Kidney (tissue), 14 donors: Measurements from ENCODE around the gene APP. TPM values are rescaled to one million over a fixed set of nuclear protein-coding genes. Genes with fewer than 3 reads are reported as not detected.

Experiments
- DNase-seq, 5 donors: peaks; one replicate each; pipeline ENCODE4 v3.0.0-alpha.2; 2013 to 2020
- FAIRE-seq: peaks from 2 replicates; lab custom pipeline; 2012; peaks lifted over from hg19 to GRCh38; lab: Jason Lieb, UNC
- H3K27ac ChIP-seq, 2 donors: one replicate each; pipeline ENCODE4 v1.7.0; 2013; ENCODE audit warnings: low read depth in 2 of 2, low read length in 2 of 2, inconsistent platforms in 1 of 2
- H3K27me3 ChIP-seq: one replicate; pipeline ENCODE4 v1.7.1; 2013; ENCODE audit warnings: low read length, inconsistent platforms; ENCODE audit not compliant: control insufficient read depth, insufficient read depth
- H3K36me3 ChIP-seq, 3 donors: one replicate each; pipeline versions ENCODE4 v1.7.0 to v1.7.1; 2013; ENCODE audit warnings: low read length in 3 of 3, control low read depth in 1 of 3, inconsistent platforms in 1 of 3; ENCODE audit not compliant: insufficient read depth in 3 of 3, control insufficient read depth in 2 of 3
- H3K4me1 ChIP-seq, 3 donors: one replicate each; pipeline versions ENCODE4 v1.7.0 to v1.7.1; 2013; ENCODE audit warnings: low read length in 3 of 3, inconsistent platforms in 1 of 3, low read depth in 1 of 3; ENCODE audit not compliant: control insufficient read depth in 2 of 3, insufficient read depth in 2 of 3
- H3K4me3 ChIP-seq, 3 donors: one replicate each; pipeline versions ENCODE4 v1.7.0 to v1.8.1; 2013; ENCODE audit warnings: low read length in 3 of 3, control low read depth in 1 of 3, inconsistent platforms in 1 of 3
- H3K9ac ChIP-seq, 3 donors: one replicate each; pipeline versions ENCODE4 v1.7.0 to v1.7.1; 2013; ENCODE audit warnings: low read length in 3 of 3, control low read depth in 1 of 3, inconsistent platforms in 1 of 3
- H3K9me3 ChIP-seq, 3 donors: one replicate each; pipeline versions ENCODE4 v1.7.0 to v1.7.1; 2013; ENCODE audit warnings: low read length in 3 of 3, control low read depth in 1 of 3, inconsistent platforms in 1 of 3; ENCODE audit not compliant: control insufficient read depth in 2 of 3, insufficient read depth in 1 of 3
- intact Hi-C: fragments of 100-400 bp; cut with DNase I; formaldehyde crosslinking; loops from one replicate; pipeline ENCODE4 v1.11.1; 2022
- polyA plus RNA-seq: library from polyadenylated mRNA; stranded (reverse); fragments of 350-450 nt; fragmentation: Illumina TruSeq; extraction: RNeasy Lipid Tissue Mini Kit (QIAGEN cat#74804); gene quantifications from one replicate; pipeline ENCODE4 v1.2.3, GENCODE V29; 2014; ENCODE audit warnings: low read depth, low replicate concordance; ENCODE audit not compliant: insufficient read depth
- total RNA-seq: library from RNA; stranded (reverse); fragmentation: NEBNext Ultra II Directional; extraction: Animal tissue kit (Norgen Biotek cat#: 25700); gene quantifications from one replicate; pipeline ENCODE4 v1.2.1, GENCODE V29; 2021
- TF ChIP-seq, protein P1 (sequence below): IDR thresholded peaks from 3 replicates; pipeline ENCODE4 v1.5.1; 2012; ENCODE audit warnings: mild to moderate bottlenecking, moderate library complexity, borderline replicate concordance; ENCODE audit not compliant: insufficient read depth; ENCODE audit errors: extremely low read depth
- donor health status: control.
- donor health status: control.
- donor health status: control.
- donor health status: control.
- donor health status: control.
- donor health status: DM: yes; HTN: yes; CAD: no.
- donor health status: Normal renal cell carcinoma (clear cell type).

Gene APP
- total and polyA plus RNA-seq, 2 donors from 2014 or later = 472 to 1,303 TPM

DNA sequence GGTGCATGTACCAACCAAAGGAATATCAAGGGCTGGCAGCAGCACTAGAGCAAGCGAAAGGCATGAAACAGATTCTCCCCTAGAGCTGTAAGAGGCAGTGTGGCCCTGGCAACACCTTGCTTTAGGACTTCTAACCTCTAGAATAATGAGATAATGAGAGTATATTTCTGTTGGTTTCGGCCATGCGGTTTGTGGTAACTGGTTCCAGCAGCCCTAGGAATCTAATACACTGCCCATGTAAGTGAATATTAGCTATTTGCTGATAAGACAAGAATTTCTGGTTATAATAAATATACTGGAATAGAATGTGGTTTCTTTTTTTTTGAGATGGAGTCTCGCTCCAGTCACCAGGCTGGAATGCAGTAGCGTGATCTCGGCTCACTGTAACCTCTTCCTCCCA, 236.4 kb downstream of the APP start:
- Histone ChIP-seq H3K27me3 (no peaks in the 10 kb centered on the region), H3K36me3 (no peaks in the 10 kb centered on the region), H3K27ac (no peak overlapping the region), H3K9ac (no peak overlapping the region), H3K9me3 (no peaks in the 10 kb centered on the region), H3K4me1 (peaks cover 0 to 5% (median 3%) of the 10 kb centered on the region in 3 donors), H3K4me3 (no peak overlapping the region)
- TF ChIP-seq, protein P1, sequence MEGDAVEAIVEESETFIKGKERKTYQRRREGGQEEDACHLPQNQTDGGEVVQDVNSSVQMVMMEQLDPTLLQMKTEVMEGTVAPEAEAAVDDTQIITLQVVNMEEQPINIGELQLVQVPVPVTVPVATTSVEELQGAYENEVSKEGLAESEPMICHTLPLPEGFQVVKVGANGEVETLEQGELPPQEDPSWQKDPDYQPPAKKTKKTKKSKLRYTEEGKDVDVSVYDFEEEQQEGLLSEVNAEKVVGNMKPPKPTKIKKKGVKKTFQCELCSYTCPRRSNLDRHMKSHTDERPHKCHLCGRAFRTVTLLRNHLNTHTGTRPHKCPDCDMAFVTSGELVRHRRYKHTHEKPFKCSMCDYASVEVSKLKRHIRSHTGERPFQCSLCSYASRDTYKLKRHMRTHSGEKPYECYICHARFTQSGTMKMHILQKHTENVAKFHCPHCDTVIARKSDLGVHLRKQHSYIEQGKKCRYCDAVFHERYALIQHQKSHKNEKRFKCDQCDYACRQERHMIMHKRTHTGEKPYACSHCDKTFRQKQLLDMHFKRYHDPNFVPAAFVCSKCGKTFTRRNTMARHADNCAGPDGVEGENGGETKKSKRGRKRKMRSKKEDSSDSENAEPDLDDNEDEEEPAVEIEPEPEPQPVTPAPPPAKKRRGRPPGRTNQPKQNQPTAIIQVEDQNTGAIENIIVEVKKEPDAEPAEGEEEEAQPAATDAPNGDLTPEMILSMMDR = no peak
- intact Hi-C loops = no loop called here
- no peak for DNase-seq
- FAIRE-seq = no peak

DNA sequence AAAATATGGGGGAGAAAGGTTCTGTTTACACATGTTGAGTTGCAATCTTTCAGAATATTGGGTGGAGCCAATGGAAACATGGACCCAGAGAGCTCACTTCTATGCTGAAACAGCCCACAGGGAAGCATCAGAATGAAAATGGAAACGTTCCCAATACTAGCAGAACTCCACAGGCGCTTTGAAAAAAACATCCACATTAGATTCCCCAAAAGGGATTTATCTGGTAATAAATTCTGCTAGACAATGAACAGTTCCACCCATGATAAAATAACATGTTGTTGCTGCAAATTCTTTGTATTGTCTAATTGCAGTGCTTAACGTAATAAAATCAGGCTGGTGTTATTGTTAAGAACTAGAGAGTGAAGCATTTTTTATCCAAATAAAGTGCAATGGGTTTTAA, 238.8 kb downstream of the APP start:
- peaks cover 0 to 11% (median 10%) of the 10 kb centered on the region in 3 donors for H3K4me1 ChIP-seq
- intact Hi-C loops = no loop called here
- FAIRE-seq = no peak

GRCh38 chr21:25929856-25930520, 240.6 kb downstream of the APP start:
- Histone ChIP-seq H3K27me3 (no peaks in the 10 kb centered on the region), H3K27ac (no peak overlapping the region), H3K4me3 (no peak overlapping the region), H3K4me1 (peaks cover 0 to 17% (median 17%) of the 10 kb centered on the region in 3 donors), H3K9ac (no peak overlapping the region), H3K9me3 (no peaks in the 10 kb centered on the region), H3K36me3 (no peaks in the 10 kb centered on the region)
- FAIRE-seq = no peak
- TF ChIP-seq, protein P1 = no peak
- DNase-seq = no peak
- intact Hi-C loops = no loop called here

More for the DNA sequence above, 238.8 kb downstream of the APP start:
- DNase-seq = no peak
- TF ChIP-seq, protein P1 = no peak
- Histone ChIP-seq H3K9me3 (no peaks in the 10 kb centered on the region), H3K27ac (peak overlapping the region in 1 of 2 donors; percentile 45), H3K36me3 (no peaks in the 10 kb centered on the region), H3K9ac (no peak overlapping the region), H3K27me3 (no peaks in the 10 kb centered on the region), H3K4me3 (no peak overlapping the region)
